ENCODE measurements around the gene CCDC17.

CCDC17 gene

GRCh38 chr1:45574105-45574626 lies 49.7 kb downstream of the CCDC17 start:
- no peak for ATAC-seq

- ATAC-seq, result no peak
Observed at GRCh38 chr1:45573231-45573804, 50.5 kb downstream of the CCDC17 start.

GRCh38 chr1:45570631-45571030 lies 53.2 kb downstream of the CCDC17 start:
- ATAC-seq, result no peak

All from activated CD4-positive, CD25-positive, alpha-beta regulatory T cell treated with anti-CD3 and anti-CD28 coated beads, Interleukin-2, amount 50 U/mL, for 24 hours (primary cell).